HUES48 (cell line): ENCODE results near the gene KAZALD1.

Experiments used
- H3K27ac ChIP-seq: one replicate; pipeline ENCODE4 v1.7.0; 2013; ENCODE audit warnings: low read depth, low read length, inconsistent platforms
- H3K27me3 ChIP-seq: 2 replicates; pipeline ENCODE4 v1.6.1; 2013; ENCODE audit warnings: mild to moderate bottlenecking, low read length; ENCODE audit not compliant: control insufficient read depth, insufficient read depth
- H3K36me3 ChIP-seq: 2 replicates; pipeline ENCODE4 v1.6.1; 2013; ENCODE audit warnings: low read length; ENCODE audit not compliant: control insufficient read depth, insufficient read depth
- H3K4me1 ChIP-seq: 2 replicates; pipeline ENCODE4 v1.6.1; 2013; ENCODE audit warnings: mild to moderate bottlenecking, low read length; ENCODE audit not compliant: control insufficient read depth, insufficient read depth
- H3K4me3 ChIP-seq: 2 replicates; pipeline ENCODE4 v1.5.1; 2013; ENCODE audit warnings: mild to moderate bottlenecking, low read depth, low read length
- H3K9ac ChIP-seq: 2 replicates; pipeline ENCODE4 v1.6.1; 2013; ENCODE audit warnings: mild to moderate bottlenecking, low read depth, low read length, moderate library complexity
- H3K9me3 ChIP-seq: 2 replicates; pipeline ENCODE4 v1.6.1; 2013; ENCODE audit warnings: low read length; ENCODE audit not compliant: control insufficient read depth, insufficient read depth

Gene KAZALD1

GRCh38 chr10:101040851-101041250 is 20.9 kb upstream of the KAZALD1 start:
- Histone ChIP-seq H3K9me3 (no peaks in the 10 kb centered on the region), H3K4me3 (no peak overlapping the region), H3K27ac (no peak overlapping the region), H3K4me1 (peaks cover 11% of the 10 kb centered on the region), H3K36me3 (no peaks in the 10 kb centered on the region), H3K27me3 (peaks cover 30% of the 10 kb centered on the region), H3K9ac (no peak overlapping the region)

GRCh38 chr10:101041252-101041761 is 20.5 kb upstream of the KAZALD1 start:
- Histone ChIP-seq H3K9me3 (no peaks in the 10 kb centered on the region), H3K36me3 (no peaks in the 10 kb centered on the region), H3K4me1 (peaks cover 11% of the 10 kb centered on the region), H3K27ac (no peak overlapping the region), H3K4me3 (no peak overlapping the region), H3K27me3 (peaks cover 31% of the 10 kb centered on the region), H3K9ac (no peak overlapping the region)

- H3K9me3 ChIP-seq, result no peaks in the 10 kb centered on the region
- H3K36me3 ChIP-seq, result no peaks in the 10 kb centered on the region
- no peak overlapping the region for H3K27ac ChIP-seq
- H3K9ac ChIP-seq, result no peak overlapping the region
- peaks cover 18% of the 10 kb centered on the region for H3K4me1 ChIP-seq
- H3K27me3 ChIP-seq, result peaks cover 39% of the 10 kb centered on the region
- H3K4me3 ChIP-seq, result peak overlapping the region; percentile 76; the same call in 1 of the 2 replicates
These were observed 19.7 kb upstream of the KAZALD1 start for GRCh38 chr10:101042118-101042517.

GRCh38 chr10:101042667-101043362 is 19.0 kb upstream of the KAZALD1 start:
- H3K9ac ChIP-seq, result peak overlapping the region; percentile 24; the same call in 1 of the 2 replicates
- peak overlapping the region; percentile 61 for H3K27ac ChIP-seq
- peaks cover 21% of the 10 kb centered on the region for H3K4me1 ChIP-seq
- H3K36me3 ChIP-seq, result no peaks in the 10 kb centered on the region
- no peaks in the 10 kb centered on the region for H3K9me3 ChIP-seq
- H3K4me3 ChIP-seq, result peak overlapping the region; percentile 76
- peaks cover 46% of the 10 kb centered on the region for H3K27me3 ChIP-seq

- Histone ChIP-seq H3K27ac (peak overlapping the region; percentile 61), H3K27me3 (peaks cover 51% of the 10 kb centered on the region), H3K9me3 (no peaks in the 10 kb centered on the region)
These were observed 18.5 kb upstream of the KAZALD1 start for GRCh38 chr10:101043363-101043707.

GRCh38 chr10:101044117-101044516 is 17.7 kb upstream of the KAZALD1 start:
- no peak overlapping the region for H3K4me3 ChIP-seq
- H3K27me3 ChIP-seq, result peaks cover 59% of the 10 kb centered on the region
- no peak overlapping the region for H3K27ac ChIP-seq
- H3K9me3 ChIP-seq, result no peaks in the 10 kb centered on the region
- H3K4me1 ChIP-seq, result peaks cover 31% of the 10 kb centered on the region
- no peak overlapping the region for H3K9ac ChIP-seq
- no peaks in the 10 kb centered on the region for H3K36me3 ChIP-seq

More at GRCh38 chr10:101043363-101043707, 18.5 kb upstream of the KAZALD1 start:
- Histone ChIP-seq H3K4me1 (peaks cover 23% of the 10 kb centered on the region), H3K9ac (peak overlapping the region; percentile 24; the same call in 1 of the 2 replicates), H3K36me3 (no peaks in the 10 kb centered on the region), H3K4me3 (peak overlapping the region; percentile 76)

GRCh38 chr10:101046332-101047238 is 15.2 kb upstream of the KAZALD1 start:
- H3K9me3 ChIP-seq, result no peaks in the 10 kb centered on the region
- no peaks in the 10 kb centered on the region for H3K36me3 ChIP-seq
- no peak overlapping the region for H3K27ac ChIP-seq
- peaks cover 84% of the 10 kb centered on the region for H3K27me3 ChIP-seq
- peak overlapping the region; percentile 8; the same call in 1 of the 2 replicates for H3K4me3 ChIP-seq
- H3K9ac ChIP-seq, result no peak overlapping the region
- peaks cover 38% of the 10 kb centered on the region for H3K4me1 ChIP-seq

- no peak overlapping the region for H3K27ac ChIP-seq
- no peak overlapping the region for H3K9ac ChIP-seq
- peaks cover 37% of the 10 kb centered on the region for H3K4me1 ChIP-seq
- peak overlapping the region; percentile 8; the same call in 1 of the 2 replicates for H3K4me3 ChIP-seq
- H3K36me3 ChIP-seq, result no peaks in the 10 kb centered on the region
- H3K9me3 ChIP-seq, result no peaks in the 10 kb centered on the region
- H3K27me3 ChIP-seq, result peaks cover 91% of the 10 kb centered on the region
These were observed 14.5 kb upstream of the KAZALD1 start for GRCh38 chr10:101047268-101047667.

- Histone ChIP-seq H3K27ac (no peak overlapping the region), H3K4me1 (peaks cover 32% of the 10 kb centered on the region), H3K27me3 (peaks cover 90% of the 10 kb centered on the region), H3K9me3 (no peaks in the 10 kb centered on the region), H3K36me3 (no peaks in the 10 kb centered on the region), H3K4me3 (peak overlapping the region; percentile 36; the same call in 1 of the 2 replicates), H3K9ac (no peak overlapping the region)
These were observed 13.6 kb upstream of the KAZALD1 start for GRCh38 chr10:101047961-101048892.
